Body of pancreas (tissue), 4 donors: ENCODE data around the gene MTCH1. TPM values are rescaled to one million over a fixed set of nuclear protein-coding genes. Genes with fewer than 3 reads are reported as not detected.
"Not testable (repeated sequence)": the region's sequence is repeated elsewhere in the genome, so short reads cannot be mapped to it uniquely, and the experiment has no call there.

ENCODE experiments used
- ATAC-seq: fragments of 150-250 bp; one replicate; pipeline ENCODE4 v1.9.1; 2016
- DNase-seq, 4 donors: peaks; one replicate each; pipeline ENCODE4 v3.0.0-alpha.2; 2019
- H3K27ac ChIP-seq, 4 donors: fragments of 200-600 bp; sonication (generic); 1 replicate in 3 of 4; 2 replicates in 1 of 4; pipeline versions ENCODE4 v1.5.1 to v1.6.1; 2016 to 2019; ENCODE audit warnings: mild to moderate bottlenecking in 1 of 4, mixed read lengths in 1 of 4, moderate library complexity in 1 of 4
- H3K27me3 ChIP-seq, 2 donors: fragments of 200-600 bp; sonication (generic); one replicate each; pipeline ENCODE4 v1.6.0; 2016; ENCODE audit warnings: mild to moderate bottlenecking in 1 of 2
- H3K36me3 ChIP-seq, 2 donors: fragments of 200-600 bp; sonication (generic); replicated peaks in 1 of 2; 2 replicates each; pipeline ENCODE4 v1.5.1; 2016; ENCODE audit warnings: low read depth in 2 of 2; ENCODE audit not compliant: insufficient read depth in 1 of 2
- H3K4me1 ChIP-seq: fragments of 200-600 bp; sonication (generic); one replicate; pipeline ENCODE4 v1.6.0; 2016
- H3K4me3 ChIP-seq, 2 donors: fragments of 200-600 bp; sonication (generic); 1 replicate in 1 of 2; 2 replicates in 1 of 2; pipeline ENCODE4 v1.5.1; 2016 to 2019
- H3K9me3 ChIP-seq, 3 donors: fragments of 200-600 bp; sonication (generic); 1 replicate in 2 of 3; 2 replicates in 1 of 3; pipeline ENCODE4 v1.5.1; 2016
- POLR2A ChIP-seq, 3 donors: fragments of 450-650 bp; IDR thresholded peaks; one replicate each; pipeline ENCODE4 v1.6.1; 2016; ENCODE audit warnings: antibody characterized with exemption in 3 of 3, mild to moderate bottlenecking in 2 of 3
- WGBS, 2 donors: methylation state at CpG; one replicate each; pipeline ENCODE4 v1.1.5; 2017; 5-methylcytosine and 5-hydroxymethylcytosine counted together
- intact Hi-C: fragments of 100-400 bp; cut with DNase I; formaldehyde crosslinking; loops from one replicate; pipeline ENCODE4 v1.15.1; 2023
- total RNA-seq, 2 donors: library from RNA; depleted of rRNA; stranded (reverse); fragments of >200 nt; gene quantifications; one replicate each; pipeline ENCODE4 v1.1.0, GENCODE V29; 2016
- TF ChIP-seq, protein P1 (sequence below), 7 experiments: fragments of 450-650 bp in 4 of 7; fragments of 200-600 bp in 3 of 7; sonication (generic) in 3 of 7; IDR thresholded peaks; one replicate each; pipeline ENCODE4 v1.5.1; 2016 to 2019; ENCODE audit warnings: antibody characterized with exemption in 7 of 7

Gene MTCH1
- total RNA-seq, 2 donors from 2014 or later = 152 to 198 TPM

DNA sequence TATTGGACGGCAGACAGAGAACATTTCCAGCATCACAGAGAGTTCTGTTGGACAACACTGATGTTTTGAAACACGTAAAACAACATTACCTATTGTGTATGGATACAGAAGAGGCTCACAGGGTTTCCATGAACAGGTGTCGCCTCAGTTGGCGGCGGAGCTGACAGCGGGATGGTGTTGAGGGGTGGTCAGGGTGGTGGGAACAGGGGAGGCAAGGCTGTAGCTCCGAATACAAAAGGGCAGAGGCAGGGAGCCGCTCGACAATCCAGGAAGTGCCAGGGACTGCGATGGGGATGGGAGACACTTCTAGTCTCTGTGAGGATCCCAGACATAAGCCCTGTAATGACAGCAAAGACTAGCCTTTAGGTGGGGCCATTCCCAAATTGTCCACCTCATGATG, 46.0 kb downstream of the MTCH1 start:
- Histone ChIP-seq H3K4me1 (peaks cover 8% of the 10 kb centered on the region), H3K9me3 (no peaks in the 10 kb centered on the region), H3K27ac (no peak overlapping the region), H3K4me3 (no peak overlapping the region), H3K27me3 (no peaks in the 10 kb centered on the region), H3K36me3 (no peaks in the 10 kb centered on the region)
- no peak for DNase-seq
- no peak for ATAC-seq
- intact Hi-C loops = no loop called here
- TF ChIP-seq, protein P1, sequence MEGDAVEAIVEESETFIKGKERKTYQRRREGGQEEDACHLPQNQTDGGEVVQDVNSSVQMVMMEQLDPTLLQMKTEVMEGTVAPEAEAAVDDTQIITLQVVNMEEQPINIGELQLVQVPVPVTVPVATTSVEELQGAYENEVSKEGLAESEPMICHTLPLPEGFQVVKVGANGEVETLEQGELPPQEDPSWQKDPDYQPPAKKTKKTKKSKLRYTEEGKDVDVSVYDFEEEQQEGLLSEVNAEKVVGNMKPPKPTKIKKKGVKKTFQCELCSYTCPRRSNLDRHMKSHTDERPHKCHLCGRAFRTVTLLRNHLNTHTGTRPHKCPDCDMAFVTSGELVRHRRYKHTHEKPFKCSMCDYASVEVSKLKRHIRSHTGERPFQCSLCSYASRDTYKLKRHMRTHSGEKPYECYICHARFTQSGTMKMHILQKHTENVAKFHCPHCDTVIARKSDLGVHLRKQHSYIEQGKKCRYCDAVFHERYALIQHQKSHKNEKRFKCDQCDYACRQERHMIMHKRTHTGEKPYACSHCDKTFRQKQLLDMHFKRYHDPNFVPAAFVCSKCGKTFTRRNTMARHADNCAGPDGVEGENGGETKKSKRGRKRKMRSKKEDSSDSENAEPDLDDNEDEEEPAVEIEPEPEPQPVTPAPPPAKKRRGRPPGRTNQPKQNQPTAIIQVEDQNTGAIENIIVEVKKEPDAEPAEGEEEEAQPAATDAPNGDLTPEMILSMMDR (IDR thresholded peaks at IDR 0.05) = no peak
- TF ChIP-seq POLR2A (IDR thresholded peaks at IDR 0.05) = no peak
- WGBS, 2 donors = 81 to 86% methylated on average over 10 of the region's 10 CpGs

DNA sequence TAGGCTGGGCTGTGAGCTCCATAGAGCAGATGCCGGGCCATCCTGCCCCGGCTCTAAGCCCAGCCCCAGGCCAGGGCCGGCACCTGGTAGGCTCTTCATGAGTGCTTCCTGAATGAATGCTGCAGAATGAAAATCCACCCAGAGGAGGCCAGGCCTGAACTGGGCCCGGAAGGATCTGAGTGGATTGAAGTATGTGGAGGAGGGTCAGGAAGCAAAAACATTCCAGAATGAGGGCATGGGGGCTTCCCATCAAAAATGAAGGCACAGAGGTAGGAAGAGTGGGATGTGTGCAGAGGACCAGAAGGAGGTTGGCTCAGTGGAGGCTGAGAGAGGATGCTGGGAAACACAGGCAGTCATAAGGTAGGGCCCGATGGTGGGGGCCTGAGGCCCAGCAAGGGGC, 47.0 kb downstream of the MTCH1 start:
- H3K4me3 ChIP-seq, DNase-seq, H3K36me3 ChIP-seq, H3K27ac ChIP-seq, H3K27me3 ChIP-seq, intact Hi-C loops, ATAC-seq, H3K9me3 ChIP-seq, H3K4me1 ChIP-seq: not testable (repeated sequence)
- 76 to 96% methylated on average over 4 to 5 of the region's 5 CpGs for WGBS, 2 donors

DNA sequence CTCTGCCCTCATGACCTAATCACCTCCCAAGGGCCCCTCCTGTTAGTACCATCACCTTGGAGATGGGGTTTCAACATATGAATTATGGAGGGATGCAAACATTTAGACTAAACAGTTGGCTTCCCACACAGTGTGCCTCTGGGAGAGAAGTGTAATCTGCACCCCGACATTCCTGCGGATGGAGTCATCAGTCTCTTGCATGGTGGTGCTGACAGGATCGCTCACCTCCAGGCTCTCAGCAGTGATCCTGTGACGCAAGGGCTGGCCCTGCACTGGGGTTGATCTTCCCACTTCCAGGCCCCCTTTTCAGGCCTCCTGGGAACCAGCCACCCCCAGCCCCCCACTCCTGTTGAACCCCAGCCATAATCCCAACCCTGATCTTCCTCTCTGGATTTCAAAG, 47.5 kb downstream of the MTCH1 start:
- ATAC-seq (no peak), DNase-seq (no peak)
- Histone ChIP-seq H3K36me3 (no peaks in the 10 kb centered on the region), H3K9me3 (no peaks in the 10 kb centered on the region), H3K27me3 (no peaks in the 10 kb centered on the region), H3K4me1 (no peaks in the 10 kb centered on the region), H3K27ac (no peak overlapping the region), H3K4me3 (no peak overlapping the region)
- WGBS, 2 donors = 95 to 100% methylated on average over 2 to 4 of the region's 4 CpGs
- intact Hi-C loops = no loop called here
- TF ChIP-seq POLR2A (IDR thresholded peaks at IDR 0.05) = no peak
- TF ChIP-seq, protein P1 (IDR thresholded peaks at IDR 0.05) = no peak

DNA sequence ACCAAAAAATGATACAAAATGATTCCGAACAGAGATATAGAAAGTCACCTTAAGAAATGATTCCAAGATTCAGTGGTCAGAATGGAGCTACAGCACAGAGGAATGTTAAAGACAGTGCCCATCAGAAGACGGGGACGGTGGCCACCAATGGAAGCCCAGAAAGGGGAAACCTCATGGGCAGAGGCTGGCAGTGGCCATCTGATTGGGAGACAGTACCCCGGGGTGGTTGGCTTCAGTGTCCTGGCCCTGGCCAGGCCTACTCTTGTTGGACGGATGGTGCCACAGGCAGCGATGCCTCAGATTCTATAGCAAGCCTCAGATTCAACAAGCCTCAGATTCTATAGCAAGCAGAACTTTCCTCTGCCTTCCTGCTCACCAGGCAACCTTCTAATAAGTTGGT, 48.1 kb downstream of the MTCH1 start:
- no peak for TF ChIP-seq POLR2A (IDR thresholded peaks at IDR 0.05)
- TF ChIP-seq, protein P1 (IDR thresholded peaks at IDR 0.05) = no peak
- Histone ChIP-seq H3K27ac (no peak overlapping the region), H3K27me3 (no peaks in the 10 kb centered on the region), H3K36me3 (no peaks in the 10 kb centered on the region), H3K4me3 (no peak overlapping the region), H3K4me1 (no peaks in the 10 kb centered on the region), H3K9me3 (no peaks in the 10 kb centered on the region)
- ATAC-seq (no peak), DNase-seq (no peak)
- intact Hi-C loops = no loop called here
- 85 to 90% methylated on average over 6 of the region's 6 CpGs for WGBS, 2 donors

DNA sequence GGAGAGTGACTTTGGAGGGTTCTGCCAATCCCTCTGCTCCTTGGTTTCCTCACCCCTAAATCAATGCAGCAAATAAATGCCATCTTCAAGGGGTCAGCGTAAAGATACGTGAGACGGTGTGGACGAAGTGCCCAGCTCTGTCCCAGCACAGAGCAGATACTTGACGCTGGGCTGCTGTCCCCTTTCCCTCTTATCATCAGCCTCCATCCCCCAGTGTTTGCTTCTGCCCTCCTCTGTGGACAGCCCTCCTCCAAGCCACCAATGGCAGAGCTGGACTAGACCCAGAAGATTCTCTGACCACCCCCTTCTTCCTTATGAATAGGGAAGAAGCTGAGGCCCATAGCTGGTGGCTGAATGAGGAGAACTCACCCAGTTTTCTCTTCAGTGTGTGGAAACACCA, 49.2 kb downstream of the MTCH1 start:
- no peak overlapping the region for H3K27ac ChIP-seq
- H3K27me3 ChIP-seq = no peaks in the 10 kb centered on the region
- H3K4me1 ChIP-seq = no peaks in the 10 kb centered on the region
- no peak for DNase-seq
- intact Hi-C loops = no loop called here
- no peak for TF ChIP-seq POLR2A (IDR thresholded peaks at IDR 0.05)
- TF ChIP-seq, protein P1 (IDR thresholded peaks at IDR 0.05) = no peak
- WGBS, 2 donors = 92% methylated on average over 5 of the region's 5 CpGs
- H3K4me3 ChIP-seq = no peak overlapping the region
- H3K36me3 ChIP-seq = no peaks in the 10 kb centered on the region
- ATAC-seq = no peak
- H3K9me3 ChIP-seq = no peaks in the 10 kb centered on the region
